Glomerular visceral epithelial cell (primary cell): ENCODE results near the gene SLC39A5.
"Not testable (repeated sequence)": the region's sequence is repeated elsewhere in the genome, so short reads cannot be mapped to it uniquely, and the experiment has no call there.

ENCODE experiments used
- DNase-seq: peaks from one replicate; pipeline ENCODE4 v3.0.0-alpha.2; 2016; ENCODE audit errors: extremely low spot score

SLC39A5 gene

GRCh38 chr12:56280849-56281248 is 51.0 kb downstream of the SLC39A5 start:
- DNase-seq: no peak

GRCh38 chr12:56282030-56282429 is 52.2 kb downstream of the SLC39A5 start:
- no peak for DNase-seq

GRCh38 chr12:56282579-56282978 is 52.7 kb downstream of the SLC39A5 start:
- no peak for DNase-seq

- DNase-seq: not testable (repeated sequence)
Observed at GRCh38 chr12:56284263-56284662, 54.4 kb downstream of the SLC39A5 start.

- no peak for DNase-seq
Observed at GRCh38 chr12:56286044-56286830, 56.4 kb downstream of the SLC39A5 start.
